ENCODE measurements around the gene IL1R2.

Gene IL1R2

GRCh38 chr2:102074152-102074783, 82.5 kb downstream of the IL1R2 start:
- no peak for FAIRE-seq
- DNase-seq (ENCODE audit: insufficient read length, low spot score): no peak

GRCh38 chr2:102075479-102075878, 83.7 kb downstream of the IL1R2 start:
- DNase-seq (ENCODE audit: insufficient read length, low spot score) (no peak), FAIRE-seq (no peak)

- no peak for FAIRE-seq
- no peak for DNase-seq (ENCODE audit: insufficient read length, low spot score)
Observed at GRCh38 chr2:102076512-102076911, 84.8 kb downstream of the IL1R2 start.

All from HTR-8/SVneo (cell line).